ENCODE data around the gene CLIC3.
"Not testable (repeated sequence)": the region's sequence is repeated elsewhere in the genome, so short reads cannot be mapped to it uniquely, and the experiment has no call there.

The CLIC3 gene

DNA sequence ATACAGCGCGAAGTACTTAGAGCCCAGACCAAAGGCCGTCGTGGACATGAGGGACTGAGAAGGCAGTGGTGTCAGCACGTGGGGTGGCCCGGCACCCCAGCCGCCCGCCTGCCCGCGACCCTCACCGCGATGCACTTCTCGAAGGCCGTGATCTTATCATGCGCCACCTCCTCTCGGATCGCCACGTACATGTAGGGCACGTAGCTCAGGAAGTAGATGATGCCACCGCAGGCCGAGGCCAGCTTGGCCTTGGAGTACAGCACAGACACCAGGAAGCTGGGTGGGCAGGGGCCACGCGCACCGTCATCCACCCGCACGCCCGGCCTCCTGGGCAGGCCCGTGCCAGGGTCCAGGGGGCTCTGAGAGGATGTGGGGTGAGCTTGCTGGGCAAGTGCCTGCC lies 20.7 kb upstream of the CLIC3 start:
- no peak for DNase-seq (ENCODE audit: low read depth)

DNA sequence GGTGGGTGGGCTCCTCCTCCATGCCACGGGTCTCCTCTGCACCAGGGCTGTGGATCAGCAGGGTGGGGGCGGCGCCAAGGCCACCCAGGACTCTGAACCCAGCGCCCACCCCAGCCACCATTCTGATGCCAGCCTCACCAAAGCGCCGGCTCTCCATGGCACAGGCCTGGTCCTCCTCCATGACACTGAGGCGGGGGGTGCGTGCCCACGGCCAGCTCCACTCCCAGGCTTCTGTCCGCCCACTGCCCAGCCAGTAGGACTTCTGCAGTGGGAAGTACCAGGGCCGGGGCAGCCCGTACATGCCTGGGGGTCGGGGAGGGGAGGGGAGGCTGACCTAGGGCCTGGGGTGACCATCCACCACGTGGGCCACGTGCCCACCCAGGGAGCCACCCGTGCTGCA lies 20.1 kb upstream of the CLIC3 start:
- no peak for DNase-seq (ENCODE audit: low read depth)

DNA sequence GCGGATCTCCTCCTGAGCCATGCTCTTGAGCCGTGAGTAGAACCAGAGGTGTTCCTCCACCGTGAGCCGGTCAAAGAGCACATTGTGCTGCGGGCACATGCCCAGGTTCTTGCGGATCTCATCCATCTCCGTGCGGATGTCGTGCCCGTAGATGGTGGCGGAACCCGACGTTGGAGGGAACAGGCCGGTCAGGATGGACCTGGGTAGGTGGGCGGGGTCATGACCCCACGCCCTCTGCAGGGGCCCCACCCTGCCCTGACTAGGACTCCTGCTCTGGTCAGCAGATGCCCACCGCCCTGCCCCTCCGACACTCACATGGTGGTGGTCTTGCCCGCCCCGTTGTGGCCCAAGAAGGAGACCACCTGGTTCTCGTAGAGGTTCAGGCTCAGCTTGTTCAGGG lies 19.6 kb upstream of the CLIC3 start:
- no peak for DNase-seq (ENCODE audit: low read depth)

DNA sequence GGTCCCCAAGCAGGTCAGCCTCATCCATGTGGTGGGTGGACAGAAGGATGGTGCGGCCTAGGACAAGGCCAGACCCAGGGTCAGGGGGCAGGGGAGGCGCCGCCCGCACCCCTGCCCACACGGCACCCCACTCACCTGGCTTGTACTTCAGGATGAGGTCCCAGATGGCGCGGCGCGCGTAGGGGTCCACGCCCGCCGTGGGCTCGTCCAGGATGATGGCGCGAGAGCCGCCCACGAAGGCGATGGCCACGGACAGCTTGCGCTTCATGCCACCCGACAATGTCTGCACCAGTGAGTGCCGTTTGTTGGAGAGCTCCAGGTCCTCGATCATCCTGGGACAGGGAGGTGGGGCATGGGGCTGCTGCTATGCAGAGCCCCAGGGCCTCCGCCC lies 19.2 kb upstream of the CLIC3 start:
- no peak for DNase-seq (ENCODE audit: low read depth)

DNA sequence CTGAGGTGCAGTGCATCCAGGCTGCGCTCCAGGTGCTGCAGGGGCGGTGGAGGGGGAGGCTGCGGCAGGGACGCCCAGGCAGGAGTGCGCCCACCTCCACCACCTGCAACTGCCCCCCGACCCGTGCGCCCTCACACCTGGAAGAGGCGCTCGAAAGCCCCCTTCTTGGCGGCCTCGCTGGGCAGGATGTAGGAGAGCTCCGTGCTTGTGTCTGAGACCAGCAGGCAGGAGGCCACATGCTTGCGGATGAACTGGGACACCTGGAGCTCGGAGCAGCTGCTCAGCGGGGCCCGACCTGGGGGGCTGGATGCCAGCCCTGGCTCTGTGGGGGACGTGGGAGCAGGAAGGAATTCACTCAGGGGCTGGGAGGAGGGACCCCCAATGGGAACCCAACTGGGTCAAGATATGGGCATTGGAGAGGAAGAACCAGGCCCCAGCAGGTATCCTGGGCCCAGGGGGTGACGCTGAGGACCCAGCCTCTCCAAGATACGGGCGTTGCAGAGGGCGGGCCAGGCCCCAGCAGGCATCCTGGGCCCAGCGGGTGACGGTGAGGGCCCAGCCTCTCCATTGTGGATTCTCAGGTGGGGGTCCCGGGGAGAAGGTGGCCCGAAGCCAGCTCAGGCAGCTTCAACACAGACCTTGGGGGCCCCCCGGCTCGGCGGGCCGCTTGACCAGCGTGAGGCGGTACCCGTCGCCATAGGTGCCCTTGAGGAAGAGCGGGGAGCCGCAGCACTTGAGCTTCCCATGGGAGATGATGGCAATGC lies 18.6 kb upstream of the CLIC3 start:
- DNase-seq (ENCODE audit: low read depth), result no peak

DNA sequence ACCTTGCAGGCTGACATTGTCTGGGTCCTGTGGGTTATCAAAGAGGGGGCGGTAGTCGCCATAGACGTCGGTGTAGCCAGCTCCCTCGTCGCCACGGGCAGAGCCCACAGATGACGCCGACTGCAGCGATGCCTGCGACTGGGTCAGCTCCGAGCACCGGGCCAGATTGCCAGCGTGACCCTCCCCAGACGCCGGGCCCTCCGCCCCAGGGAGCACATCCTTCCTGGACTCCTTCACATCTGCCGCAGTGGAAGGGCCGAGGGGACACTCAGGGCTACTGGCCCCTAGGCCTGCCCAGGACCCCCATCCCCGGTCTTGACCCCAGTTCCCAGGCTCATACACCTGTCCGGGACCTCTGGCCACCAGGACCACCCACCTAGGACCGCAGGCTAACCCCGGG lies 17.8 kb upstream of the CLIC3 start:
- no peak for DNase-seq (ENCODE audit: low read depth)

DNA sequence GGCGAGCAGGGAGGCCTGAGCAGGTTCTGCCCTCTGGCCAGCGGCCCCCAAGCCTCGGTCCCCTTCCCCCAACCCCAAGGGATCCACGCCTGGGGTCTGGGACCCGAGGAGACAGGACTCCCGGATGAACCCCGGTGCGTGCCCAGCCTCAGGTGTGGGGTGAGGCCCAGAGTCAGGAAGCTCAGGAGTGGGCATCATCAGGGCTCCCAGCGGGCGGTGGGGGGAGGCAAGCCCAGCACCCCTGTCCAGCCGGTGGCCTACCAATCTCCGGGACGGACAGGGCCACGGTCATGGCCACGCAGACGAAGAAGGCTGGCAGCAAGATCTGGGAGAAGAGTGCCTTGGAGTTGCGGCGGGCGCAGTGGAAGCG lies 17.2 kb upstream of the CLIC3 start:
- no peak for DNase-seq (ENCODE audit: low read depth)

DNA sequence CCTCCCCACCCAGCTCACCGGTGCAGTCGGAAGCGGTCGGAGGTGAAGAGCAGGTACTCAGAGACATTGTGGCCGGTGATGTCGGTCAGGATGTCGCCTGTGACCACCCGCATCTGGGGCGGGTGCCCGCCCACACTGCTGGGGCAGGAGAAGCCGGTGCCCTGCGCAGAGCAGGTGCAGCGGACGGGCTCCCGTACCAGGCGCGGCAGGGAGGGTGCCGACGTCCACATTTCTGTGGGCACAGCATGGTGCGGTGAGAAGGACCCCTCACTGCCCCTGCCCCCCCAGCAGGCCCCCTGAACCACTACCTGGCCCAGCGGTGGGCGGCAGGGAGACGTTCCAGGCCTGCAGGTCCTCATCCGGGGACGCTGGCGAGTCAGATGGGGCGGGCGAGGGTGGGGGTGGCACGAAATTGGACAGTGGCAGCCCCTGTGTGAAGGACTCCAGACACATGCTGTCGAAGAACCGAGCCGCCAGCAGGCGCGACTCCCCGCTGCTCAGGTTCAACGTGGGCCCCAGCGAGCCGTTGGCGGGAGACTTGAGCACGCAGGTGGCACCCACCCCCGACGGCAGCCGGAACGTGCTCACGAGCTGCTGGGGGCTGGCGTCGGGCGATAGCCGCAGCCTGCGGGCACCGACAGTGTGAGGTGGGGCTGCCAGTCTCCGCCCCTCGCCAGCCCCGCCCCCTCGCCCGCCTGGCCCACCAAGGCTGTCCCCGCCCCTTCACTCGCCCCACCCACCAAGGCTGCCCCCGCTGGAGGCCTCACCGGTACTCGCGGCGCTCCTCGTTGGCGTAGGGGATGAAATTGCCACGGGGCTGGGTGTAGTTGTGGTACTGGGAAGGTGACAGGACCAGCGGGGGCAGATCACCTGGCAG lies 16.6 kb upstream of the CLIC3 start:
- no peak for DNase-seq (ENCODE audit: low read depth)

DNA sequence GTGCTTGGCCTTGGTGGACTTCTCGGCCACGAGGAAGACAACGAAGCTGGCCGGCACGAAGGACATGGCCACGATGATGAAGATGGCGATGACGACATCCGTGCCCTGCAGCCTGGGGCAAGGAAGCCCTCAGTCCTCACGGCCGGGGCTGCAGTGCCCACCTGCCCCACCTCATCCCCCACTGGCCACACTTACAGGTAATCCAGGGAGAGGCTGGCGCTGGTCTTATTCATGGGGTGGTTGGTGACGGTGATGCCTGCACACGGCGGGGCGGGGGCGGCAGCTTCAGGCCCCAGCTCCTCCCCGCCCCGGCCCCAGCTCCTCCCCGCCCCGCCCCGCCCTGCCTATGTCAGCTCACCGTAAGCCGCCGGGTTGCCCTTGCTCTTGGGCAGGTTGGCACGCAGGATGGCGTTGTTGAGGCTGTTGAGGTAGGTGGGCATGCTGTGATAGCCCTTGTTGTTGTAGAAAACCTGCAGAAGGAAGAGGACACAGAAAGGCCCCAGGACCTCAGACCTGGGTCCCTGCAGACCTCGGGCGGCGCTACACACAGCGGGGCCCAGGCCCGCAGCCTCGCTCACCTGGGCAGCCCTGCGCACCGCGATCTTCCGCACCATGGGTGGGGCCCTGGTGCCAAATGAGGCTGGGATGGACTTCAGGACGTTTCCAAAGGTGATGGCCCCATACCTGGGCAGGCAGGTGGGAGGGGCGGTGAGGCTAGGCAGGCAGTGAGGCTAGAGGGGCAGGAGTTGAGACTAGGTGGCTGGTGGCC lies 15.7 kb upstream of the CLIC3 start:
- DNase-seq (ENCODE audit: low read depth), result no peak

DNA sequence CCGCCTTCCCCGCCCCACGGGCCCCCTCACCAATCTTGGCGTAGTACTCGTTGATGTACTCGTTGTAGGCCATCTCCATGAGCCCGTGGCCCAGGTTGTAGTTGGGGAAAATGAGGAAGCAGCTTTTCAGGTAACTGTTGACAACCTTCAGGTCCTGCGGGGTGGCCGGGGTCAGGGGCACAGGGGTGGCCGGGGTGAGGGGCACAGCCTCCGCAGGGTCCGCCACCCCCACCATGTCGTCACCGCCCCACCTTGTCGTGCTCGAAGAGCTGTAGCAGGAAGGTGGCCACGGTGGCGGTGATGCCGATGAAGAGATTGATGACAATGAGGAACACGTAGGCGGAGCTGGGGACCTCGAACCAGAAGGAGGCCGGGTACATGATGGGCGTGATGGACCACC lies 14.8 kb upstream of the CLIC3 start:
- no peak for DNase-seq (ENCODE audit: low read depth)

DNA sequence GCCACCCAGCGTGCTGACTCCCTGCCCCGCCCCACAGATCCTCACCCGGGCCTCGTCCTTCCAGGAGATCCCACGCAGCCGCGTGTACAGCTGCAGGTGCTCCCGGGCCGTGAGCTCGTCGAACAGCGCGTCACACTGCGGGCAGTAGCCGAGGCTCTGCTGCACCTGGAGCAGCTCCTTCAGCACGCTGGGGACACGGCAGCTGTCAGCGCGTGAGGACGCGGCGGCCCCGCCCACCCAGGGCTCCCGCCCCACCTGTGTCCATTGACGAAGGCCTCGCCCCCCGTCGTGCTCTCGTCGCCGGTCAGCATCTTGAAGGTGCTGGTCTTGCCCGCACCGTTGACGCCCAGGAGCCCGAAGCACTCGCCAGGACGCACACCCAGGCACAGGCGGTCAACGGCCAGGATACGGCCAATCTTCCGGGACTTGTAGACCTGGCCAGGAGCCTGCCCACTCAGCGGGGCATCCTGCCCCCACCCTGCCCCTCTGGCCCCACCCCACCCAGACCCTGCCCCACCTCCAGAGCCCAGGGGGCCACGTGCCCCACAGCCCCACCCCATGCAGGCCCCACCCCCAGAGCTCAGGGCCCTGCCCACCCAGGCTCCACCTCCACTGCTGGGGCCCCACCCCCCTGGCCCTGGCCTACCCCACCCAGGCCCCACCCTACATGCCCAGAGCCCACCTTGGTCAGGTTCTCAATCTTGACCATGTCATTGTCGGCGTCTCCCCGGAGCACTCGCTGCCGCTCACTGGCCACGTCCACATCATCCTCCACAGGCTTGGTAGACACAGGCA lies 13.8 kb upstream of the CLIC3 start:
- no peak for DNase-seq (ENCODE audit: low read depth)

DNA sequence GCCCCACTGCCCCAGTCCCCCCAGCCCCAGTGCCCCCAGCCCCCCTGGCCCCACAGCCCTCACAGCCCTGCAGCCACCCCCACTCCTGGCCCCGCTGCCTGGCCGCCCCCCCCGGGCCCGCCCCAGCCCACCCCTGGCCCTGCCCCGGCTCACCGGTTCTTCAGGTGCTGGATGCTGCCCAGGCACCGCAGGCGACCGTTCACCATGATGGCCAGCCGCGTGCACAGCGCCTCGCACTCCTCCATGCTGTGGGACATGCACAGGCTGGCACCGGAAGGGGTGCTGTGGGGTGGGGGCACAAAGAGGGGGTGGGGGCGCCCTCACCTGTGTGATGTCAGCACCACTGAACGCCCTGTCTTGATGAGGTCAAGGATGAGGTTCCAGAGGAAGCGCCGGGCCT lies 12.8 kb upstream of the CLIC3 start:
- no peak for DNase-seq (ENCODE audit: low read depth)

DNA sequence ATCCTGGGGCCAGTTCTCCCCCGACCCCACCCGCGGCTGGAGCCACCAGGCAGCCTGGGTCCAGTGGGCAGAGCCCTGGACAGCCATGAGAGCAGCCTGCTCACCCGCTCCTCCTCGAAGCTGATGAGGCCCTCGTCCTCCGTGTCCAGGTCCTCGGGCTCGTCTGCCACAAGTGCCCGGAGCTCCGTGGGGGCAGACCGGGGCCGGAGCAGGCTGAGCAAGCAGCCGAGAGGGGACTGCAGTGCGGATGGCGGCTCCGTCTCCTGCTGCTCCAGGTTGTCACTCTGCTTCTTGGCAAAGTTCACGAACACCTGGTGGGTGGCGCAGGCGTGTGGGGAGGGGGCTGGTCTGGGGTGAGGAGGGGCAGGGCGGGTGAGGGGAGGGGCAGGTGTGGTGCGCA lies 11.9 kb upstream of the CLIC3 start:
- no peak for DNase-seq (ENCODE audit: low read depth)

DNA sequence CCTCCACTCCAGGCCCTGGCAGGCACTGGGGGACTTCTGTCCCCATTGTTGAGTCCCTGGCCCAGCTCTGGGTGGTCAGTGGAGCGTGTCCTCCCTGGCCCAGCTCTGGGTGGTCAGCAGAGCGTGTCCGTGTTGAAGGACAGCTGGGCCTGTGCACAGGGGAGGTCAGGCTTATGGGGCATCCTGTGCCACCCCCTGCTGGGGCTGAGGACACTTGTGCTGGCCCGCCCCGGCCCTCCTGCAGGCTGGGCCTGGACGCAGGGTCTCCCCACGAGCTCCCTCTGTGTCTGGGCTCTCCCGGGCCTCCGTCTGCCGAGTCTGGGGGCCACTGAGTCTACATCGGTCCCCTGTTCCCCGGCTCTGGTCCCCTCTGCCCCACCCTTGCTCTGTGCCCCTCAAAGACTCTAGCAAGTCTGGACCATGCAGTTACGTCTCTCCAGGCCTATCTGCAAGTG lies 11.5 kb upstream of the CLIC3 start:
- DNase-seq (ENCODE audit: low read depth), result no peak

DNA sequence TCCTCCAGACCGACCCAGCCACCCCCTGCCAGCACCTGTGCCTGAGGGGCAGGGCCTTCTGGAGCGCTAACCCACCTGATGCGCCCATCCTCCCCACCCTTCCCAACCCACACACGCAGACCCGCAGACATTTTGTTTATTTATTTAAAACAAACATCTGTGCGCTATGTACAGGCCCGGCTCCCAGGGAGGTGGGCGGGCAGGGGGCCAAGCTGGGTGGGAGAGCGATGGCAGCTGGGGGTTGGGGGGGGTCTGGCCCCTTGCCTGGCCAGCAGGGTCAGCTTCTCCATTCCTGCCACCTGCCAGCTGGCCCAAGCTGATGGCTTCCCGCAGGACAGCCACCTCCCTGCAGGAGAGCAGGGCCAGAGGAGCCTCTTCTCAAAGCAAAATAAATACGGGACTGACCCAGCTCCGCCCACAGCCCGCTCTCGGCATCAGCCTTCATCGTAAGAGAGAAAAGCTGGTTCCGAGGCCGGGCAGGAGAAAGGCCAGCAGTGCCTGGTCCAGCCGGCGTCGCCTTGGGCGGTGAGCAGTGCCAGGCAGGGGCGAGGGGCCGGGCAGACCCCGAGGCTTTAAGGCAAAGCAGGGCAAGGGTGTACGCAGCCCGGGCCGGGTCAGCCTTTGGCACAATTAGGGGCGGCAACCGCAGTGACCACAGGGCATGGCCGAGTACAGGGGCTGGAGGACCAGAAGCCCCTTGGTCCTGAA lies 10.9 kb upstream of the CLIC3 start:
- no peak for DNase-seq (ENCODE audit: low read depth)

DNA sequence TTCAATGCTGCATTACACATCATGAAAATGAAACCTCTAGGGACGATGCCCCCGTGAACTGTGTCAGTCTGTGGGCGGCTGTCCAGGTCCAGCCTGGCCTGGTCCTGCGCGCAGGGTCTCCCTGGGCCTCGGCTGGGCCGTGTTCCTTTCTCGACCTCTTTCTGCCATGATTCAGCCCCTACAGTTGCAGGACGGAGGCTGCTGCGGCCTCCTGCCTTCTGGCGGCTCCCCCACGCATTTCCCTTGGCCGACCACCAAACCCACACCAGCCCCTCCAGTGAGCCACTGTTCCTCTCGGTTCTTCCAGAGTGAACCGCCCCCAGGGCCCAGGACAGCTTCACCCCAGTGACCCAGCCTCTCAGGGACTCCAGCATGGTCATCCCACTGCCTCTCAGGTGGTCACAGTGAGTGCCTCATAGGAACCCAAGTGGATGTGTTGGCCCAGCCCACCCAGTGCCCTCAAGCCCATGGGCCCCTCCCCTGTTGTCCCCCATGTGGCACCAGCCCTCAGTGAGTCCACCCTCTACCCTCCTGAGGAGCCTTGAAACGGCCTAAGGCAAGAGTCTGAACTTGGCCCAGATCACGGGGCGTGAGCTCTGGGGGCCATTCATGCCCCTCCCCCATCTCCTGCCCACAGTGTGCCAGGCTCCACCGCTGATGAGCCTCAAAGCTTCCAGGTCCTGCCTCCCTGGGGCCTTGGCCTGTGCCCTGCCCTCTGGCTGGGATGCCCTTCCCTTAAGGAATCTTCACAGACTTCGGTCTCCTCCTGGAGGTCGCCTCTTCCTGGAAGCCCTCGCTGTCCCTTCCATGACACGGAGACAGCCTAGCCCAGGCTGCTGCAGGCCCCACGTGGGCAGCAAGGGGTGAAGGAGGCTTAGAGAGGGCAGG lies 10.0 kb upstream of the CLIC3 start:
- no peak for DNase-seq (ENCODE audit: low read depth)

DNA sequence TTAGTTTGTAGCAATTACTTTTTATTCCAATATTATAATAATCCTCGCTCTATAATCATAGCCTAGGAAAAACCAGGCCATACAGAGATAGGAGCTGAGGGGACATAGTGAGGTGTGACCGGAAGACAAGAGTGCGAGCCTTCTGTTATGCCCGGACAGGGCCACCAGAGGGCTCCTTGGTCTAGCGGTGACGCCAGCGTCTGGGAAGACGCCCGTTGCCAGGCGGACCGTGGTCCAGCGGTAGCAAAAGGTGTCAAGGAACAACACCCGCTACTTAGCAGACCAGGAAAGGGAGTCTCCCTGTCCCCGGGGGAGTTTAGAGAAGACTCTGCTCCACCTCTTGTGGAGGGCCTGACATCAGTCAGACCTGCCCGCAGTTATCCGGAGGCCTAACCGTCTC lies 7.9 kb upstream of the CLIC3 start:
- not testable (repeated sequence) for DNase-seq (ENCODE audit: low read depth)

DNA sequence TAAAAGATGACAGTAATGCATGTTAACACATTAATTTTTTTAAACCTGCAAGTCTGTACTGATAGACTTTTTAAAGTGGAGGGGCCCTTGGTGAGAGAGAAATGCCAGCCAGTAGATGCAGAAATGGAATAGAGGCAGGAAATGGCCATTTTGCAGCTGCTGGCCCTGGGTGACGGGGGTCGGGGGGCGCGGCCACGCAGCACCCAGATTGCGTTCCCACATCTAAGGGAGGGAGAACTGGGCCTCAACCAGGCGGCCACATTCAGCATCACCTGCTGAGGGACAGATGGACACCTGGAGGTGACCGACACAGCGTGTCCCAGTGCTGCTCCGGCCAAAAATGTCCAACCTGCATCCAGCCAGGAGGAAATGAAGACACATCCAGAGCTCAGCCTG lies 6.3 kb upstream of the CLIC3 start:
- DNase-seq (ENCODE audit: low read depth), result no peak

DNA sequence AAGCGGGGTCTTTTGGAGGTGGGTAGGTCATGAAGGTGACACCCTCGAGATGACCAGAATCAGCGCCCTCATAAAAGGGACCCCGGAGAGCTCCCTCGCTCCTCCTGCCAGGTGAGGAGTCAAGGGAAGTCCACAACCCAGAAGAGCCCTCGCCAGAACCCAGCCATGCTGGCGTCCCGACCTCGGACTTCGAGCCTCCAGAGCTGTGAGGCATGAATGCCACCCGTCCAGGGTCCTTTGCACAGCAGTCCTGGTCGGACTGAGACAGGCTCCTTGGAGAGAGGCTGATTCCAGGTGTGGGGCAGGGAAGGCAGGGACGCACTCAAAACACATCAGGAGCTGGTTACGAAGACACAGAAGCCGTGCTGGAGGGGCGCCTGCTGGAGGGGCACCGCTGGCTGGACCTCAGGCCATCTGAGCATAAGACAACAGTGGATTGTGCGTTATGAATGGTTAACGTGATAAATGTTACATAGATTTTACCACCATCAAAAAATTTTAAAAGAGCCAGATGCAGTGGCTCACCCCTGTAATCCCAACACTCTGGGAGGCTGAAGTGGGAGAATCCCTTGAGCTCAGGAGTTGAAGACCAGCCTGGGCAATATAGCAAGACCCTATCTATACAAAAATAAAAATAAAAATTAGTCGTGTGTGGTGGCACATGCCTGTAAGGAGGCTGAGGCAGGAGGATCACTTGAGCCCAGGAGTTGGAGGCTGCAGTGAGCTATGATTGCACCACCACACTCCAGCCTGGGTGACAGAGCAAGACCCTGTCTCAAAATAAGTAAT lies 5.7 kb upstream of the CLIC3 start:
- DNase-seq (ENCODE audit: low read depth), result no peak
